ENCODE results near the gene RAB27A.

GRCh38 chr15:55276324-55276723 lies 13.3 kb downstream of the RAB27A start:
- TF ChIP-seq CTCF (IDR thresholded peaks at IDR 0.05; ENCODE audit: low read depth, low read length): no peak
- no peak for TF ChIP-seq MYC (IDR thresholded peaks at IDR 0.05; ENCODE audit: low read depth, low read length)
- no peak for TF ChIP-seq POLR2A (IDR thresholded peaks at IDR 0.05; ENCODE audit: extremely low read depth, insufficient read length)
- no peak for TF ChIP-seq MAX (IDR thresholded peaks at IDR 0.05; ENCODE audit: low read depth, low read length)
